ENCODE results near the gene TADA1. TPM values are rescaled to one million over a fixed set of nuclear protein-coding genes. Genes with fewer than 3 reads are reported as not detected.

The TADA1 gene
- total and polyA plus RNA-seq, 5 donors from 2014 or later: 12.7 to 21.4 (median 16.9) TPM

DNA sequence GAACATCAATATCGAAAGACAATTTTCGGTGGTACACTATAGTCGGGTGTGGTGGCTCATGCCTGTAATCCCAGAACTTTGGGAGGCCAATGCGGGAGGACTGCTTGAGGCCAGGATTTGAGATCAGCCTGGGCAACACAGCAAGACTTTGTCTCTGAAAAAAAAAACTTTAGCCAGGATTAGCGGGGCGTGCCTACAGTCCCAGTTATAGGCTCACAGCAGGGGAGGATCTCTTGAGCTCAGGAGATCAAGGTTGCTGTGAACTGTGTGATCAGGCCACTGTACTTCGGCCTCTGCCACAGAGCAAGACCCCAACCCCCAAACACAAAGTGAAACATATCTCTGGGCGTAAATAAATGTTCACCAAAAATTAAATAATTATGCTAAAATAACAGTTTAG is 1.6 kb downstream of the TADA1 start:
- peak overlapping the region in 2 of 4 donors; percentile 52 to 93 for H3K4me3 Mint-ChIP-seq
- Histone ChIP-seq H3K27ac (ENCODE audit: insufficient read depth, low read length, poor library complexity, severe bottlenecking) (no peak overlapping the region), H3K4me1 (ENCODE audit: control insufficient read depth, insufficient read depth, low read length, poor library complexity, severe bottlenecking) (peaks cover 17% of the 10 kb centered on the region), H3K36me3 (ENCODE audit: control insufficient read depth, insufficient read depth, low read length) (no peaks in the 10 kb centered on the region), H3K27me3 (ENCODE audit: control insufficient read depth, insufficient read depth, low read length) (no peaks in the 10 kb centered on the region), H3K9me3 (ENCODE audit: control insufficient read depth in 2 of 2, low read length in 2 of 2) (no peaks in the 10 kb centered on the region), H3K4me3 (ENCODE audit: low read depth, low read length) (peak overlapping the region; percentile 81)
- peaks cover 4% of the 10 kb centered on the region for H3K36me3 Mint-ChIP-seq
- DNase-seq (no peak), ATAC-seq (ENCODE audit: low read depth in 2 of 2) (no peak)
- H3K27me3 Mint-ChIP-seq: no peaks in the 10 kb centered on the region
- H3K27ac Mint-ChIP-seq: peak overlapping the region in 2 of 3 donors; percentile 20 to 96
- H3K9me3 Mint-ChIP-seq: no peaks in the 10 kb centered on the region
- peaks cover 22 to 71% (median 52%) of the 10 kb centered on the region in 4 donors for H3K4me1 Mint-ChIP-seq

DNA sequence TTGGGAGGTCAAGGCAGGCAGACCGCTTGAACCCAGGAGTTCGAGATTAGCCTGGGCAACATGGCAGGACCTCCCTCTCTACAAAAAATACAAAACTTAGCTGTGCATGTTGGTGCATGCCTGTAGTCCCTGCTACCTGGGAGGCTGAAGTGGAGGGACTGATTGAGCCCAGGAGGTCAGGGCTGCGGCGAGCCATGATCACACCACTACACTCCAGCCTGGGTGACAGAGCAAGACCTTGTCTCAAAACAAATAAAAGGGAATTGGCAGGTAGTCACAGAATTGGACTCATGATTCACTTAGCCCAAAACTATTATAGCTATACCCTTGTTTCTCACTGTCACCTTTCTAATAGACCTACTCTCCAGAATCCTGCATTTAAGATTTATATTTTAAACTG is 5.5 kb downstream of the TADA1 start:
- H3K4me3 ChIP-seq (ENCODE audit: low read depth, low read length): no peak overlapping the region
- Mint-ChIP-seq H3K4me3 (peak overlapping the region in 1 of 4 donors; percentile 14), H3K27ac (no peak overlapping the region), H3K9me3 (no peaks in the 10 kb centered on the region), H3K36me3 (peaks cover 13% of the 10 kb centered on the region), H3K4me1 (peaks cover 8 to 65% (median 53%) of the 10 kb centered on the region in 4 donors), H3K27me3 (no peaks in the 10 kb centered on the region)
- H3K27me3 ChIP-seq (ENCODE audit: control insufficient read depth, insufficient read depth, low read length): no peaks in the 10 kb centered on the region
- no peak for DNase-seq
- H3K9me3 ChIP-seq (ENCODE audit: control insufficient read depth in 2 of 2, low read length in 2 of 2): no peaks in the 10 kb centered on the region
- no peak for ATAC-seq (ENCODE audit: low read depth in 2 of 2)
- H3K4me1 ChIP-seq (ENCODE audit: control insufficient read depth, insufficient read depth, low read length, poor library complexity, severe bottlenecking): peaks cover 15% of the 10 kb centered on the region
- peaks cover 24% of the 10 kb centered on the region for H3K36me3 ChIP-seq (ENCODE audit: control insufficient read depth, insufficient read depth, low read length)
- H3K27ac ChIP-seq (ENCODE audit: insufficient read depth, low read length, poor library complexity, severe bottlenecking): no peak overlapping the region

DNA sequence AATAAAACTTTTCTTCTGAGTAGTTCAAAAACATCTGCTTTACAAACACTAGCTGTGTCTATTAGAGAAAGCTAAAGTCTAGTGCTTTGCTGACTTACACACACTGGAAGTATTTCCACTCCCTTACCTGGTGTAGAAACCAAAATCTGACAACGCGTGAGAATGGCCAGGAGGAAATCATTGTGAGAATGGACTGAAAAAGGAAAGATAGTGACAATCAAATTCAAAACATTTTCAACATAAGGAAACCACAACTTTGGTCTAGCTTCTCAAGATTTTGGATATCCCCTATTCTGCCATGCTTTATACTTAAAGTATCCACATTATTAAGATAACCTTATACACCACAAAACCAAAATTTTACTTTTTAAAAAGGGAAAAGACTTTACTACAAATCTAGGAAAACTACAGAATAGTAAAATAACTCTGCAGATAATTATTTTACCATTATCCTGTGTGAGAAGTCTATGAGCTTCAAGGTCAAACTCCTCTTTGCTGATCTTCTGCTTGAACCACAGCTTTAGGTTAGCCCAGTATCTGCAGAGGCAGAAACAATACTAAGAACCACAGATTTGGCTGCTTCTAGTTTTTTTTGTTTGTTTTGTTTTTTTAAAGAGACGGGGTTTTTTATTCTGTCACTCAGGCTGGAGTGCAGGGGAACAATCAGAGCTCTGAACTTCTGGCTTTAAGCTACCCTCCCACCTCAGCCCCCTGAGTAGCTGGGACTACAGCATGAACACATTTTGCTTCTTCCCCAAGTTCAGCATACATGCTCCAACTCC is 6.6 kb downstream of the TADA1 start:
- Mint-ChIP-seq H3K27me3 (no peaks in the 10 kb centered on the region), H3K4me3 (peak overlapping the region in 2 of 4 donors; percentile 14 to 49), H3K27ac (peak overlapping the region; percentile 40 to 75 (median 67)), H3K9me3 (no peaks in the 10 kb centered on the region), H3K4me1 (peaks cover 0 to 56% (median 44%) of the 10 kb centered on the region in 4 donors), H3K36me3 (peaks cover 17% of the 10 kb centered on the region)
- H3K27ac ChIP-seq (ENCODE audit: insufficient read depth, low read length, poor library complexity, severe bottlenecking): no peak overlapping the region
- DNase-seq (no peak), ATAC-seq (ENCODE audit: low read depth in 2 of 2) (no peak)
- H3K4me1 ChIP-seq (ENCODE audit: control insufficient read depth, insufficient read depth, low read length, poor library complexity, severe bottlenecking): peaks cover 5% of the 10 kb centered on the region
- H3K27me3 ChIP-seq (ENCODE audit: control insufficient read depth, insufficient read depth, low read length): no peaks in the 10 kb centered on the region
- H3K9me3 ChIP-seq (ENCODE audit: control insufficient read depth in 2 of 2, low read length in 2 of 2): no peaks in the 10 kb centered on the region
- H3K4me3 ChIP-seq (ENCODE audit: low read depth, low read length): no peak overlapping the region
- peaks cover 29% of the 10 kb centered on the region for H3K36me3 ChIP-seq (ENCODE audit: control insufficient read depth, insufficient read depth, low read length)

DNA sequence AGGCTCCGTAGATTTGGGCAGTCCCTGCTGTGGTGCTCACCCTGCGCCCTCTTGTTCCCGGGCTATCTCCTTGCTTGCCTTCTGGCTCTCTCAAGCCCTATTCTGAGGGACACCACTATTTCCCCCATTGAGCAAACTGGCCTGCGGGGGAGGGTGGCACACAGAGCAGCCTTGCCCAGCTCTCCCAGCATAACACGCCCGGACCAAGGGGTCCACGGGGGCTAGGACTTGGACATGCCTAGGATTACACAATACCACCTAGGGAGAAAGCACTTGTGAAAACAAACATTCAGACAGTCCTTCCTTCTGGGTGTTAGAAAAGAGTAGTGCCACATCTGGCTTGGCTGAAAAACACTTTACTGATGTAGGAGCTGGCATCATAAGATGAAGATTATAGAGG is 7.4 kb downstream of the TADA1 start:
- H3K27ac Mint-ChIP-seq: peak overlapping the region in 2 of 3 donors; percentile 43 to 51
- H3K27me3 ChIP-seq (ENCODE audit: control insufficient read depth, insufficient read depth, low read length): no peaks in the 10 kb centered on the region
- peaks cover 0 to 51% (median 40%) of the 10 kb centered on the region in 4 donors for H3K4me1 Mint-ChIP-seq
- DNase-seq (no peak), ATAC-seq (ENCODE audit: low read depth in 2 of 2) (no peak)
- no peaks in the 10 kb centered on the region for H3K9me3 ChIP-seq (ENCODE audit: control insufficient read depth in 2 of 2, low read length in 2 of 2)
- peaks cover 21% of the 10 kb centered on the region for H3K36me3 Mint-ChIP-seq
- H3K36me3 ChIP-seq (ENCODE audit: control insufficient read depth, insufficient read depth, low read length): peaks cover 37% of the 10 kb centered on the region
- no peak overlapping the region for H3K27ac ChIP-seq (ENCODE audit: insufficient read depth, low read length, poor library complexity, severe bottlenecking)
- H3K4me1 ChIP-seq (ENCODE audit: control insufficient read depth, insufficient read depth, low read length, poor library complexity, severe bottlenecking): peaks cover 4% of the 10 kb centered on the region
- H3K4me3 Mint-ChIP-seq: no peak overlapping the region
- H3K9me3 Mint-ChIP-seq: no peaks in the 10 kb centered on the region
- H3K4me3 ChIP-seq (ENCODE audit: low read depth, low read length): no peak overlapping the region
- H3K27me3 Mint-ChIP-seq: no peaks in the 10 kb centered on the region

DNA sequence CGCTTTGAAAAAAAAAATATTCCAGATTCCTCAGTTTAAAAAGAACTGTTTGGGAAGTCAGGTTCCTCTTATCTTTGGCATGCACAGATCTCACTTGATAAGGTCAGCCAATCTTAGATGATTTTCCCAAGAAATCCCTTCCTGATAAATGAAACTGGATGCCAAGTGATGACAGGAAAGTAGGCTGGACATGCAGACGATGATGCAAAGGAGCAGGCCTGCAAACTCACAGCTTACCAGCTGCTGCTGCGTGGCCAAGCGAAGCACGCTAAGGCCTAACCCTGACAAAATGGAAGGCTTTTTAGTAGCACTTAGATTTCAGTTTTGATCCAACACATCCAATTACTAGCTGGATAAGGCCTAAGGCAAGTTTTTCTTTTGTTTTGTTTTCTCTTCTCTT is 10.1 kb downstream of the TADA1 start:
- Histone ChIP-seq H3K36me3 (ENCODE audit: control insufficient read depth, insufficient read depth, low read length) (peaks cover 64% of the 10 kb centered on the region), H3K9me3 (ENCODE audit: control insufficient read depth in 2 of 2, low read length in 2 of 2) (no peaks in the 10 kb centered on the region), H3K27me3 (ENCODE audit: control insufficient read depth, insufficient read depth, low read length) (no peaks in the 10 kb centered on the region), H3K4me3 (ENCODE audit: low read depth, low read length) (no peak overlapping the region), H3K4me1 (ENCODE audit: control insufficient read depth, insufficient read depth, low read length, poor library complexity, severe bottlenecking) (no peaks in the 10 kb centered on the region), H3K27ac (ENCODE audit: insufficient read depth, low read length, poor library complexity, severe bottlenecking) (no peak overlapping the region)
- Mint-ChIP-seq H3K4me3 (no peak overlapping the region), H3K27ac (no peak overlapping the region), H3K36me3 (peaks cover 43% of the 10 kb centered on the region), H3K9me3 (no peaks in the 10 kb centered on the region), H3K4me1 (peaks cover 0 to 24% (median 22%) of the 10 kb centered on the region in 4 donors), H3K27me3 (no peaks in the 10 kb centered on the region)
- ATAC-seq (ENCODE audit: low read depth in 2 of 2) (no peak), DNase-seq (no peak)

DNA sequence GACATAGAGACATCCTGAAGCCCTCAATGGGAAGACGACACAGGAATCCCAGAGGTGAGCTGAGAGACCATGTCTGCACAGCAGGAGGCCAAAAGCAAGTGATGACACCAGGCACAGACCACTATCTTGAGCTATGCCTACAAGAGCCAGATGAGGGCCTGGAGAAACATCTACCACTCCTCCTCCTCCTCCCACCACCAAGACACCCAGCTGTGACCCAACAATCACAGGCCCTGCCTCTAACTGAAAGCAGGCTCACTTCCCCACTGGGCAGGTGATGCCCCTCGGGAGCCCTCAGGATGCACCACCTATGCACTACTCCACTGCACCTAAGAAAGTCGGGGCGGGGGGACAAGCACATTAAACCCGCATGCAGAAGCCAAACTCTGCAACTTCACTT is 16.5 kb downstream of the TADA1 start:
- Histone ChIP-seq H3K4me1 (ENCODE audit: control insufficient read depth, insufficient read depth, low read length, poor library complexity, severe bottlenecking) (no peaks in the 10 kb centered on the region), H3K36me3 (ENCODE audit: control insufficient read depth, insufficient read depth, low read length) (peaks cover 93% of the 10 kb centered on the region), H3K4me3 (ENCODE audit: low read depth, low read length) (no peak overlapping the region), H3K27ac (ENCODE audit: insufficient read depth, low read length, poor library complexity, severe bottlenecking) (no peak overlapping the region), H3K9me3 (ENCODE audit: control insufficient read depth in 2 of 2, low read length in 2 of 2) (no peaks in the 10 kb centered on the region), H3K27me3 (ENCODE audit: control insufficient read depth, insufficient read depth, low read length) (no peaks in the 10 kb centered on the region)
- Mint-ChIP-seq H3K36me3 (peaks cover 60% of the 10 kb centered on the region), H3K4me1 (peaks cover 3 to 14% (median 8%) of the 10 kb centered on the region in 4 donors), H3K27me3 (no peaks in the 10 kb centered on the region), H3K4me3 (no peak overlapping the region), H3K9me3 (no peaks in the 10 kb centered on the region), H3K27ac (no peak overlapping the region)
- no peak for DNase-seq
- ATAC-seq (ENCODE audit: low read depth in 2 of 2): no peak

- no peaks in the 10 kb centered on the region for H3K27me3 Mint-ChIP-seq
- H3K36me3 ChIP-seq (ENCODE audit: control insufficient read depth, insufficient read depth, low read length): peaks cover 93% of the 10 kb centered on the region
- H3K36me3 Mint-ChIP-seq: peaks cover 62% of the 10 kb centered on the region
- ATAC-seq (ENCODE audit: low read depth in 2 of 2): no peak
- no peak overlapping the region for H3K27ac ChIP-seq (ENCODE audit: insufficient read depth, low read length, poor library complexity, severe bottlenecking)
- peak overlapping the region; percentile 49 to 74 (median 65) for H3K27ac Mint-ChIP-seq
- no peaks in the 10 kb centered on the region for H3K9me3 ChIP-seq (ENCODE audit: control insufficient read depth in 2 of 2, low read length in 2 of 2)
- no peak overlapping the region for H3K4me3 Mint-ChIP-seq
- no peaks in the 10 kb centered on the region for H3K4me1 ChIP-seq (ENCODE audit: control insufficient read depth, insufficient read depth, low read length, poor library complexity, severe bottlenecking)
- H3K4me3 ChIP-seq (ENCODE audit: low read depth, low read length): no peak overlapping the region
- no peaks in the 10 kb centered on the region for H3K27me3 ChIP-seq (ENCODE audit: control insufficient read depth, insufficient read depth, low read length)
- DNase-seq: no peak
- no peaks in the 10 kb centered on the region for H3K9me3 Mint-ChIP-seq
- H3K4me1 Mint-ChIP-seq: peaks cover 6 to 14% (median 11%) of the 10 kb centered on the region in 4 donors
These were observed 17.2 kb downstream of the TADA1 start for GRCh38 chr1:166858726-166859419.
